ENCODE results near the gene RRAGD.
A peak's percentile ranks its signal among the peaks of the same experiment; 100 is the strongest.
"Not testable (repeated sequence)": the region's sequence is repeated elsewhere in the genome, so short reads cannot be mapped to it uniquely, and the experiment has no call there.

RRAGD gene

GRCh38 chr6:89411145-89412070, 665 bp downstream of the RRAGD start:
- DNase-seq: peak; percentile 42

- DNase-seq: no peak
Measured at GRCh38 chr6:89410788-89411144, 1.3 kb downstream of the RRAGD start.

- no peak for DNase-seq
Measured at GRCh38 chr6:89410231-89410761, 1.8 kb downstream of the RRAGD start.

GRCh38 chr6:89409461-89410035, 2.5 kb downstream of the RRAGD start:
- no peak for DNase-seq

- no peak for DNase-seq
Measured at GRCh38 chr6:89406141-89406540, 5.9 kb downstream of the RRAGD start.

GRCh38 chr6:89404512-89404911, 7.6 kb downstream of the RRAGD start:
- DNase-seq: no peak

GRCh38 chr6:89402776-89403175, 9.3 kb downstream of the RRAGD start:
- DNase-seq: no peak

- DNase-seq: no peak
Measured at GRCh38 chr6:89400912-89401399, 11.1 kb downstream of the RRAGD start.

GRCh38 chr6:89400050-89400449, 12.0 kb downstream of the RRAGD start:
- no peak for DNase-seq

GRCh38 chr6:89398762-89399525, 13.1 kb downstream of the RRAGD start:
- no peak for DNase-seq

GRCh38 chr6:89397884-89398283, 14.2 kb downstream of the RRAGD start:
- DNase-seq: not testable (repeated sequence)

- DNase-seq: no peak
Measured at GRCh38 chr6:89393659-89394058, 18.4 kb downstream of the RRAGD start.

GRCh38 chr6:89392823-89393222, 19.2 kb downstream of the RRAGD start:
- no peak for DNase-seq

GRCh38 chr6:89388846-89389245, 23.2 kb downstream of the RRAGD start:
- no peak for DNase-seq

GRCh38 chr6:89387516-89388201, 24.4 kb downstream of the RRAGD start:
- DNase-seq: no peak

GRCh38 chr6:89386917-89387491, 25.1 kb downstream of the RRAGD start:
- DNase-seq: no peak

GRCh38 chr6:89385846-89386245, 26.2 kb downstream of the RRAGD start:
- DNase-seq: no peak

GRCh38 chr6:89385156-89385667, 26.9 kb downstream of the RRAGD start:
- DNase-seq: no peak

GRCh38 chr6:89381031-89381430, 31.0 kb downstream of the RRAGD start:
- DNase-seq: no peak

- no peak for DNase-seq
Measured at GRCh38 chr6:89379281-89379680, 32.8 kb downstream of the RRAGD start.

- DNase-seq: no peak
Measured at GRCh38 chr6:89378628-89379027, 33.4 kb downstream of the RRAGD start.
